Endothelial cell (in vitro differentiated cells): ENCODE results near the gene PFDN2. TPM values are rescaled to one million over a fixed set of nuclear protein-coding genes. Genes with fewer than 3 reads are reported as not detected.

Experiments used
- DNase-seq: peaks from one replicate; pipeline ENCODE4 v3.0.0; 2021; ENCODE audit warnings: low spot score
- H3K27ac Mint-ChIP-seq: one replicate; pipeline ENCODE4 v1.8.0; 2021; ENCODE audit warnings: mixed read lengths, inconsistent platforms; ENCODE audit not compliant: unreplicated experiment
- H3K27me3 Mint-ChIP-seq: one replicate; pipeline ENCODE4 v1.8.0; 2021; ENCODE audit warnings: mild to moderate bottlenecking, moderate library complexity, mixed read lengths, inconsistent platforms; ENCODE audit not compliant: unreplicated experiment
- H3K36me3 Mint-ChIP-seq: one replicate; pipeline ENCODE4 v1.8.0; 2021; ENCODE audit warnings: mild to moderate bottlenecking, low read depth, mixed read lengths, inconsistent platforms; ENCODE audit not compliant: unreplicated experiment
- H3K4me1 Mint-ChIP-seq: one replicate; pipeline ENCODE4 v1.8.0; 2021; ENCODE audit warnings: mild to moderate bottlenecking, mixed read lengths, inconsistent platforms; ENCODE audit not compliant: unreplicated experiment
- H3K4me3 Mint-ChIP-seq: one replicate; pipeline ENCODE4 v1.8.0; 2021; ENCODE audit warnings: mild to moderate bottlenecking, mixed read lengths, inconsistent platforms; ENCODE audit not compliant: unreplicated experiment
- H3K9me3 Mint-ChIP-seq: one replicate; pipeline ENCODE4 v1.8.0; 2021; ENCODE audit warnings: mixed read lengths, inconsistent platforms; ENCODE audit not compliant: unreplicated experiment
- CTCF ChIP-seq: fragments of 200-600 bp; sonication (generic); IDR thresholded peaks from one replicate; pipeline ENCODE4 v1.5.0; 2021; ENCODE audit warnings: antibody characterized with exemption; ENCODE audit not compliant: unreplicated experiment
- total RNA-seq: library from RNA; stranded (reverse); fragmentation: NEBNext Ultra II Directional; extraction: Animal tissue kit (Norgen Biotek cat#: 25700); gene quantifications from one replicate; pipeline ENCODE4 v1.2.1, GENCODE V29; 2021; ENCODE audit not compliant: unreplicated experiment

Gene PFDN2
- total RNA-seq, 1 donor from 2014 or later: 73.8 TPM

GRCh38 chr1:161115132-161115711 is 2.6 kb downstream of the PFDN2 start:
- DNase-seq: no peak
- H3K4me1 Mint-ChIP-seq: peaks cover 47% of the 10 kb centered on the region
- H3K36me3 Mint-ChIP-seq: peaks cover 8% of the 10 kb centered on the region
- H3K27me3 Mint-ChIP-seq: peaks cover 8% of the 10 kb centered on the region
- no peak overlapping the region for H3K27ac Mint-ChIP-seq
- H3K9me3 Mint-ChIP-seq: no peaks in the 10 kb centered on the region
- no peak for TF ChIP-seq CTCF
- no peak overlapping the region for H3K4me3 Mint-ChIP-seq

GRCh38 chr1:161114556-161114955 is 3.3 kb downstream of the PFDN2 start:
- no peak for DNase-seq
- Mint-ChIP-seq H3K4me3 (no peak overlapping the region), H3K4me1 (peaks cover 40% of the 10 kb centered on the region), H3K9me3 (no peaks in the 10 kb centered on the region), H3K27ac (no peak overlapping the region), H3K36me3 (peaks cover 1% of the 10 kb centered on the region), H3K27me3 (peaks cover 8% of the 10 kb centered on the region)
- no peak for TF ChIP-seq CTCF

DNA sequence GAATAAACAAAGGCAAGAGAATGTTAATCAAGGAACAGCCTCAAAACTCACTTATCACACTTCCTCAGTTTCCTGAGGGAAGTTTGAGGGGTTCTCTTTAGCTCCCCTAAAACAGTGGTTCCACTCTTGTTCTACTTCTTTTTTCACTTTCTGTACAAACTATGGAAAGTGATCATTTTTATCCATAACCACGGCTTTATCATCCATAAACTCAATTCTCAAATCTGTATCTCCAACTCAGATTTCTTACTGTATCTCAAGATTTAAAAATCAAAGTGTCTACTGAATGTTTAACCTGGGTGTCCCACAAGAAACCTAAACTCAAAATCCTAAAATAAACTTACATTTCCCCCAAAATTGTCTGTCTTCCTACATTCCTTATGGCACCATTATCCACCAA is 3.9 kb downstream of the PFDN2 start:
- Mint-ChIP-seq H3K4me3 (no peak overlapping the region), H3K9me3 (no peaks in the 10 kb centered on the region), H3K27ac (peak overlapping the region; percentile 4), H3K27me3 (peaks cover 6% of the 10 kb centered on the region), H3K4me1 (peaks cover 34% of the 10 kb centered on the region), H3K36me3 (no peaks in the 10 kb centered on the region)
- TF ChIP-seq CTCF: no peak
- no peak for DNase-seq

- no peak for DNase-seq
- H3K27ac Mint-ChIP-seq: no peak overlapping the region
- no peak for TF ChIP-seq CTCF
- no peaks in the 10 kb centered on the region for H3K36me3 Mint-ChIP-seq
- no peak overlapping the region for H3K4me3 Mint-ChIP-seq
- peaks cover 23% of the 10 kb centered on the region for H3K4me1 Mint-ChIP-seq
- peaks cover 3% of the 10 kb centered on the region for H3K27me3 Mint-ChIP-seq
- H3K9me3 Mint-ChIP-seq: no peaks in the 10 kb centered on the region
These were observed 6.3 kb downstream of the PFDN2 start for GRCh38 chr1:161111527-161111926.

DNA sequence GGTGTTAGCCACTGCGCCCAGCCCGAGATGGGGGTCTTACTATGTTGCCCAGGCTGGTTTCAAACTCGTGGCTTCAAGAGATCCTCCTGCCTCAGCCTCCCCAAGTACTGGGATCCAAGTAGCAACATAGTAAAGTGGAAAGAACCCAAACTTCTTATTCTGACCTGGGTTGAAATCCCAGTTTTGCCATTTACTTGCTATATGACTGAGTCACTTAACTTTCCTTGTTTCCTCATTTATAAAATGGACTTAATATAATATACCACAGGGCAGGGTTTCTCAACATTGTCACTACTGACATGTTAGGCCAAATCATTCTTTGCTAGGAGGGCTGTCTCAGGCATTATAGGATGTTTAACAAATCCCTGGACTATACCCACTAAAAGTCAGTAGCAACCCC is 6.7 kb downstream of the PFDN2 start:
- Mint-ChIP-seq H3K27ac (no peak overlapping the region), H3K4me3 (no peak overlapping the region), H3K36me3 (no peaks in the 10 kb centered on the region), H3K27me3 (peaks cover 1% of the 10 kb centered on the region), H3K4me1 (peaks cover 20% of the 10 kb centered on the region), H3K9me3 (no peaks in the 10 kb centered on the region)
- DNase-seq: no peak
- no peak for TF ChIP-seq CTCF
